HepG2 (cell line): ENCODE measurements around the gene RNF10. TPM values are rescaled to one million over a fixed set of nuclear protein-coding genes. Genes with fewer than 3 reads are reported as not detected.

Source experiments
- ATAC-seq: fragments of 200-7000 bp; cut with Tn5 transposase; 3 replicates; pipeline ENCODE4 v1.9.1; 2020; ENCODE audit warnings: mild to moderate bottlenecking, moderate library complexity
- BruUV-seq: library from RNA; stranded (reverse); fragments of 400-500 nt; replicated peaks from 2 replicates; lab custom pipeline; 2021; lab: Mats Ljungman, UMichigan
- CTCF ChIA-PET: fragments of 300-600 bp; formaldehyde crosslinking; extraction: SDS; loops from one replicate; lab custom pipeline; 2021; ENCODE audit warnings: low total read pairs, inconsistent platforms, low intra/inter-chr PET ratio; lab: Yijun Ruan, JAX
- POLR2A ChIA-PET: fragments of 350-600 bp; sonication (Branson Sonifier 250); formaldehyde crosslinking; loops from one replicate; lab custom pipeline; 2020; ENCODE audit warnings: antibody characterized with exemption, inconsistent platforms; lab: Yijun Ruan, JAX
- DNase-seq: peaks from one replicate; pipeline ENCODE4 v3.0.0-alpha.2; 2015; ENCODE audit warnings: low spot score
- FAIRE-seq: peaks from 3 replicates; lab custom pipeline; 2011; peaks lifted over from hg19 to GRCh38; lab: Jason Lieb, UNC
- H2AFZ ChIP-seq: one replicate; pipeline ENCODE4 v1.6.1; 2011; ENCODE audit warnings: low read length, inconsistent platforms
- H3K27ac ChIP-seq: fragments of 300-600 bp; 3 replicates; pipeline ENCODE4 v1.8.0; 2011; ENCODE audit warnings: mixed run types, mild to moderate bottlenecking, mixed read lengths, low read length, inconsistent platforms; ENCODE audit not compliant: insufficient read depth; ENCODE audit errors: extremely low read length
- H3K27me3 ChIP-seq, 2 experiments: fragments of 200-600 bp in 1 of 2; 2 replicates in 1 of 2; 3 replicates in 1 of 2; pipeline versions ENCODE4 v1.6.0 to v1.8.0; 2011; ENCODE audit warnings: low read length in 2 of 2, mild to moderate bottlenecking in 2 of 2, moderate library complexity in 2 of 2, inconsistent platforms in 1 of 2; ENCODE audit not compliant: insufficient read depth in 2 of 2, control insufficient read depth in 1 of 2
- H3K36me3 ChIP-seq, 2 experiments: fragments of 200-600 bp in 1 of 2; replicated peaks in 1 of 2; 2 replicates in 1 of 2; 3 replicates in 1 of 2; pipeline versions ENCODE4 v1.5.1 to v1.8.0; 2011; ENCODE audit warnings: low read length in 2 of 2, inconsistent platforms in 1 of 2; ENCODE audit not compliant: insufficient read depth in 2 of 2, control insufficient read depth in 1 of 2
- H3K4me1 ChIP-seq: 2 replicates; pipeline ENCODE4 v1.5.1; 2012; ENCODE audit warnings: low read length, inconsistent platforms; ENCODE audit not compliant: insufficient read depth
- H3K4me2 ChIP-seq: 2 replicates; pipeline ENCODE4 v1.6.0; 2011; ENCODE audit warnings: low read depth, low read length, inconsistent platforms
- H3K4me3 ChIP-seq, 3 experiments: fragments of 200-600 bp in 1 of 3; sonication (generic), shearing (Covaris generic) in 1 of 3; replicated peaks in 1 of 3; 2 replicates each; pipeline ENCODE4 v1.5.1; 2011 to 2016; ENCODE audit warnings: low read length in 3 of 3, inconsistent platforms in 2 of 3, low read depth in 2 of 3, mild to moderate bottlenecking in 2 of 3, control low read depth in 1 of 3, mixed read lengths in 1 of 3; ENCODE audit not compliant: insufficient read depth in 1 of 3
- H3K79me2 ChIP-seq: one replicate; pipeline ENCODE4 v1.6.1; 2011; ENCODE audit warnings: low read length, inconsistent platforms; ENCODE audit not compliant: insufficient read depth
- H3K9ac ChIP-seq: 2 replicates; pipeline ENCODE4 v1.6.0; 2011; ENCODE audit warnings: mild to moderate bottlenecking, low read depth, low read length, inconsistent platforms; ENCODE audit not compliant: insufficient read depth
- H3K9me3 ChIP-seq: 2 replicates; pipeline ENCODE4 v1.5.1; 2012; ENCODE audit warnings: mild to moderate bottlenecking, low read length
- H4K20me1 ChIP-seq: 2 replicates; pipeline ENCODE4 v1.6.0; 2011; ENCODE audit warnings: inconsistent platforms, mild to moderate bottlenecking, low read length, moderate library complexity; ENCODE audit not compliant: insufficient read depth
- DNMT3B ChIP-seq: conservative IDR thresholded peaks from 2 replicates; pipeline ENCODE4 v1.6.1; 2016; ENCODE audit warnings: missing biosample characterization, control low read depth
- ELF4 ChIP-seq: sonication (generic); formaldehyde crosslinking; IDR thresholded peaks from 2 replicates; pipeline ENCODE4 v1.5.0; 2020; ENCODE audit warnings: missing genetic modification reagents, mild to moderate bottlenecking, moderate library complexity, borderline replicate concordance
- GMEB1 ChIP-seq: sonication (generic); formaldehyde crosslinking; IDR thresholded peaks from 2 replicates; pipeline ENCODE4 v1.5.1; 2020; ENCODE audit warnings: missing genetic modification reagents, mild to moderate bottlenecking, borderline replicate concordance
- NRL ChIP-seq: sonication (generic); formaldehyde crosslinking; IDR thresholded peaks from 2 replicates; pipeline ENCODE4 v1.5.0; 2020; ENCODE audit warnings: missing genetic modification reagents, mild to moderate bottlenecking, moderate library complexity, borderline replicate concordance
- POLR2A ChIP-seq, 2 experiments: IDR thresholded peaks; 2 replicates each; pipeline ENCODE4 v1.6.1; 2011; ENCODE audit warnings: low read depth in 2 of 2, low read length in 2 of 2, mild to moderate bottlenecking in 1 of 2, moderate library complexity in 1 of 2; ENCODE audit not compliant: insufficient read depth in 1 of 2
- PRMT3 ChIP-seq: sonication (generic); formaldehyde crosslinking; IDR thresholded peaks from 2 replicates; pipeline ENCODE4 v1.8.1; 2022; ENCODE audit warnings: low read depth, mild to moderate bottlenecking, moderate library complexity, missing genetic modification reagents, borderline replicate concordance
- SIN3A ChIP-seq: IDR thresholded peaks from 2 replicates; pipeline ENCODE4 v1.6.1; 2011; ENCODE audit warnings: low read depth, mild to moderate bottlenecking, control low read depth, low read length, borderline replicate concordance
- ZNF646 ChIP-seq: sonication (generic); formaldehyde crosslinking; IDR thresholded peaks from 2 replicates; pipeline ENCODE4 v1.9.0; 2021; ENCODE audit warnings: mild to moderate bottlenecking, missing genetic modification reagents
- ZNF746 ChIP-seq: sonication (generic); formaldehyde crosslinking; IDR thresholded peaks from 2 replicates; pipeline ENCODE4 v1.8.0; 2022; ENCODE audit warnings: mild to moderate bottlenecking, missing genetic modification reagents
- WGBS: methylation state at CpG from one replicate; pipeline ENCODE4 v1.1.6; 2017; ENCODE audit warnings: low lambda C conversion rate; 5-methylcytosine and 5-hydroxymethylcytosine counted together
- in situ Hi-C: cut with HindIII; loops from 2 replicates; pipeline ENCODE4 v1.10.0; 2017; ENCODE audit warnings: low pct_unique_long_range_greater_than_20kb; ENCODE audit not compliant: extremely low pct_ligation_motif_present
- intact Hi-C: fragments of 100-400 bp; cut with micrococcal nuclease; formaldehyde crosslinking; loops from one replicate; pipeline ENCODE4 v1.10.0; 2022; ENCODE audit not compliant: unreplicated experiment
- polyA plus RNA-seq, 8 experiments: library from polyadenylated mRNA; depleted of rRNA in 3 of 8; stranded (reverse) in 7 of 8; unstranded in 1 of 8; fragments of >200 nt; fragmentation: Illumina TruSeq in 4 of 8; extraction: Trizol in 4 of 8; gene quantifications; 2 replicates each; pipeline versions ENCODE4 v1.2.1 to v1.2.3, GENCODE V29; 2011 to 2016; ENCODE audit warnings: low read depth in 4 of 8, missing spikeins in 1 of 8, mixed read lengths in 1 of 8; ENCODE audit not compliant: insufficient read depth in 1 of 8
- total RNA-seq, 5 experiments: library from RNA; depleted of rRNA; stranded (reverse); fragments of >200 nt; fragmentation: Illumina TruSeq; extraction: Trizol; gene quantifications; 2 replicates each; pipeline ENCODE4 v1.2.3, GENCODE V29; 2016; ENCODE audit warnings: low read depth in 1 of 5

RNF10 gene
- total and polyA plus RNA-seq, 2 of the 13 experiments (the other 11 are each of a cell fraction or from before 2014, with no cell fraction given), result 62.5 to 88.0 TPM

- TF ChIP-seq ELF4 (CRISPR knock-in tag) (0 out of 2 replicates have a peak, but pooled peaks have one; percentile 6), DNMT3B (CRISPR knock-in tag) (no peak; the same call in 1 of the 2 replicates)
Observed at GRCh38 chr12:120528861-120529525, 5.2 kb upstream of the RNF10 start, which contains the start of gene COQ5 (continued).

GRCh38 chr12:120529641-120530417 lies 4.3 kb upstream of the RNF10 start:
- peak; percentile 81 for ATAC-seq
- Histone ChIP-seq H3K36me3 (no peaks in the 10 kb centered on the region), H3K4me2 (peak overlapping the region; percentile 92), H3K4me3 (peak overlapping the region; percentile 72 to 95 (median 82)), H3K27me3 (no peaks in the 10 kb centered on the region), H3K79me2 (peaks cover 7% of the 10 kb centered on the region), H3K27ac (peak overlapping the region; percentile 97), H3K9me3 (no peaks in the 10 kb centered on the region), H2AFZ (peak overlapping the region; percentile 72), H3K4me1 (no peaks in the 10 kb centered on the region), H4K20me1 (no peaks in the 10 kb centered on the region), H3K9ac (peak overlapping the region; percentile 95)
- in situ Hi-C loops (no loop called here), intact Hi-C loops (loop anchor here (2.0 to 5.0 kb wide), 3 partner anchors 21 to 73 kb away; partner anchors contain the start of gene SRSF9)
- peak; percentile 68 for DNase-seq
- peak; percentile 30 for FAIRE-seq
- POLR2A ChIA-PET, result interaction anchor here (0.5 to 2.7 kb wide), 9 partner anchors 8 to 855 kb away, joined by 3 to 30 read pairs (median 9); partner anchors contain the start of genes DYNLL1, POP5 and RNU4-2
- no TSS peak for BruUV-seq
- CTCF ChIA-PET, result no interaction called here
- 3% methylated on average over 19 of the region's 19 CpGs for WGBS
- no peak for TF ChIP-seq GMEB1
- 0 out of 2 replicates have a peak, but pooled peaks have one; percentile 19 for TF ChIP-seq ZNF646
- peak; percentile 73 for TF ChIP-seq SIN3A
- peak in 1 of 2 experiments; percentile 52; a peak in 2 of 4 replicates for TF ChIP-seq POLR2A (IDR thresholded peaks at IDR 0.05; ENCODE audit: insufficient read depth in 1 of 2, low read depth in 2 of 2, low read length in 2 of 2)
- no peak for TF ChIP-seq NRL (CRISPR knock-in tag)
- no peak for TF ChIP-seq PRMT3 (CRISPR knock-in tag)
- no peak for TF ChIP-seq ZNF746
